A549 (cell line): ENCODE measurements around the gene DSTN.

ENCODE experiments used
- EP300 ChIP-seq, 2 experiments: fragments of >200 bp; sonication (Bioruptor Twin); formaldehyde crosslinking; IDR thresholded peaks; 2 replicates in 1 of 2; 3 replicates in 1 of 2; pipeline ENCODE4 v1.6.1; 2016 to 2017
- FOSB ChIP-seq: fragments of 250-450 bp; sonication (Bioruptor Pico); IDR thresholded peaks from 2 replicates; pipeline ENCODE4 v1.5.0; 2020; ENCODE audit warnings: mild to moderate bottlenecking, moderate library complexity
- HOXB5 ChIP-seq: fragments of 250-450 bp; sonication (Bioruptor Pico); IDR thresholded peaks from 2 replicates; pipeline ENCODE4 v1.5.0; 2020; ENCODE audit warnings: mild to moderate bottlenecking, moderate library complexity
- JUNB ChIP-seq: fragments of >200 bp; sonication (Bioruptor Twin); formaldehyde crosslinking; IDR thresholded peaks from 2 replicates; pipeline ENCODE4 v1.6.1; 2016
- POLR2A ChIP-seq: IDR thresholded peaks from 2 replicates; pipeline ENCODE4 v1.6.1; 2012; ENCODE audit warnings: mild to moderate bottlenecking, low read length
- RFX5 ChIP-seq: fragments of 450-650 bp; IDR thresholded peaks from 2 replicates; pipeline ENCODE4 v1.7.1; 2014; ENCODE audit warnings: antibody characterized with exemption, mild to moderate bottlenecking, moderate library complexity
- TF ChIP-seq, protein P1 (sequence below): fragments of 200-600 bp; sonication (generic); IDR thresholded peaks from 2 replicates; pipeline ENCODE4 v1.6.1; 2016; ENCODE audit warnings: antibody characterized with exemption, mild to moderate bottlenecking, moderate library complexity
- TF ChIP-seq, protein P2 (sequence below): fragments of >200 bp; sonication (Bioruptor Twin); formaldehyde crosslinking; IDR thresholded peaks from 3 replicates; pipeline ENCODE4 v1.5.1; 2016

DNA sequence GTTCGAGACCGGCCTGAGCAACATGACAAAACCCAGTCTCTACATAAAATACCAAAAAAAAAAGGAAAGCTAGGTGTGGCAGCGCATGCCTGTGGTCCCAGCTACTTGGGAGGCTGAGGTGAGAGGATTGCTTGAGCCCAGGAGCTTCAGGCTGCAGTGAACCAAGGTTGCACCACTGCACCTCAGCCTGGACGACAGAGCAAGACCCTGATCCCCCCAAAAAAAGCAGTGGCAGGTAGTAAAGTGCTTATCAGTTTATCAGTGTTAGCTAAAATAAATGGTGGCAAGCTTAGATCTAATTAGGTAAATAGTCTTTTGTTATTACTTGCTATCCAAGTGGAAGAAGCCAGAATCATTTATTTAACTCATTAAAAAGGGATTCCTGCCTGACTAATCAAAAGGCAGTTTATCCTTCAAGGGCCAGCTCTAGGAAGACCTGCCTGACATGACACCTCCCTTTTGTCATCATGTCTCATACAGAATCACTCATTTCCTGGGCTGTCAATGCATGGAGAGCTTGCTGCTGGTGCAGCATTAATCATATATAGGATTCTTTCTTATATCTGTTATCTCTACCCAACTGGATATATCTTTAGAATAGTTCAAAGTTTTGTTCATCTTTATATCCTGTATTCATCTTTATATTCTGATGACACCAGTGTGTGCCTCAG lies 9.6 kb downstream of the DSTN start:
- TF ChIP-seq, protein P1, sequence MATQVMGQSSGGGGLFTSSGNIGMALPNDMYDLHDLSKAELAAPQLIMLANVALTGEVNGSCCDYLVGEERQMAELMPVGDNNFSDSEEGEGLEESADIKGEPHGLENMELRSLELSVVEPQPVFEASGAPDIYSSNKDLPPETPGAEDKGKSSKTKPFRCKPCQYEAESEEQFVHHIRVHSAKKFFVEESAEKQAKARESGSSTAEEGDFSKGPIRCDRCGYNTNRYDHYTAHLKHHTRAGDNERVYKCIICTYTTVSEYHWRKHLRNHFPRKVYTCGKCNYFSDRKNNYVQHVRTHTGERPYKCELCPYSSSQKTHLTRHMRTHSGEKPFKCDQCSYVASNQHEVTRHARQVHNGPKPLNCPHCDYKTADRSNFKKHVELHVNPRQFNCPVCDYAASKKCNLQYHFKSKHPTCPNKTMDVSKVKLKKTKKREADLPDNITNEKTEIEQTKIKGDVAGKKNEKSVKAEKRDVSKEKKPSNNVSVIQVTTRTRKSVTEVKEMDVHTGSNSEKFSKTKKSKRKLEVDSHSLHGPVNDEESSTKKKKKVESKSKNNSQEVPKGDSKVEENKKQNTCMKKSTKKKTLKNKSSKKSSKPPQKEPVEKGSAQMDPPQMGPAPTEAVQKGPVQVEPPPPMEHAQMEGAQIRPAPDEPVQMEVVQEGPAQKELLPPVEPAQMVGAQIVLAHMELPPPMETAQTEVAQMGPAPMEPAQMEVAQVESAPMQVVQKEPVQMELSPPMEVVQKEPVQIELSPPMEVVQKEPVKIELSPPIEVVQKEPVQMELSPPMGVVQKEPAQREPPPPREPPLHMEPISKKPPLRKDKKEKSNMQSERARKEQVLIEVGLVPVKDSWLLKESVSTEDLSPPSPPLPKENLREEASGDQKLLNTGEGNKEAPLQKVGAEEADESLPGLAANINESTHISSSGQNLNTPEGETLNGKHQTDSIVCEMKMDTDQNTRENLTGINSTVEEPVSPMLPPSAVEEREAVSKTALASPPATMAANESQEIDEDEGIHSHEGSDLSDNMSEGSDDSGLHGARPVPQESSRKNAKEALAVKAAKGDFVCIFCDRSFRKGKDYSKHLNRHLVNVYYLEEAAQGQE: no peak
- TF ChIP-seq, protein P2, sequence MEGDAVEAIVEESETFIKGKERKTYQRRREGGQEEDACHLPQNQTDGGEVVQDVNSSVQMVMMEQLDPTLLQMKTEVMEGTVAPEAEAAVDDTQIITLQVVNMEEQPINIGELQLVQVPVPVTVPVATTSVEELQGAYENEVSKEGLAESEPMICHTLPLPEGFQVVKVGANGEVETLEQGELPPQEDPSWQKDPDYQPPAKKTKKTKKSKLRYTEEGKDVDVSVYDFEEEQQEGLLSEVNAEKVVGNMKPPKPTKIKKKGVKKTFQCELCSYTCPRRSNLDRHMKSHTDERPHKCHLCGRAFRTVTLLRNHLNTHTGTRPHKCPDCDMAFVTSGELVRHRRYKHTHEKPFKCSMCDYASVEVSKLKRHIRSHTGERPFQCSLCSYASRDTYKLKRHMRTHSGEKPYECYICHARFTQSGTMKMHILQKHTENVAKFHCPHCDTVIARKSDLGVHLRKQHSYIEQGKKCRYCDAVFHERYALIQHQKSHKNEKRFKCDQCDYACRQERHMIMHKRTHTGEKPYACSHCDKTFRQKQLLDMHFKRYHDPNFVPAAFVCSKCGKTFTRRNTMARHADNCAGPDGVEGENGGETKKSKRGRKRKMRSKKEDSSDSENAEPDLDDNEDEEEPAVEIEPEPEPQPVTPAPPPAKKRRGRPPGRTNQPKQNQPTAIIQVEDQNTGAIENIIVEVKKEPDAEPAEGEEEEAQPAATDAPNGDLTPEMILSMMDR: no peak
- TF ChIP-seq POLR2A (no peak), JUNB (no peak), FOSB (no peak), EP300 (IDR thresholded peaks at IDR 0.05) (no peak), RFX5 (no peak), HOXB5 (CRISPR knock-in tag) (no peak)
